Activated CD8-positive, alpha-beta memory T cell treated with anti-CD3 and anti-CD28 coated beads, Interleukin-2, amount 50 U/mL, for 48 hours (primary cell): Measurements from ENCODE around the gene KLHL29.

ENCODE experiments used
- DNase-seq: peaks from one replicate; pipeline ENCODE4 v3.0.0-alpha.2; 2020

KLHL29 gene

GRCh38 chr2:23687713-23688112, 302.7 kb downstream of the KLHL29 start:
- no peak for DNase-seq

- DNase-seq, result no peak
Measured at GRCh38 chr2:23688486-23689130, 303.6 kb downstream of the KLHL29 start.

- no peak for DNase-seq
Measured at GRCh38 chr2:23689131-23689700, 304.2 kb downstream of the KLHL29 start.

- no peak for DNase-seq
Measured at GRCh38 chr2:23689891-23690290, 304.9 kb downstream of the KLHL29 start.

GRCh38 chr2:23690421-23691105, 305.6 kb downstream of the KLHL29 start:
- no peak for DNase-seq

GRCh38 chr2:23691106-23691470, 306.1 kb downstream of the KLHL29 start:
- no peak for DNase-seq

- no peak for DNase-seq
Measured at GRCh38 chr2:23691565-23691964, 306.6 kb downstream of the KLHL29 start.

- DNase-seq, result no peak
Measured at GRCh38 chr2:23692263-23692662, 307.3 kb downstream of the KLHL29 start.

- no peak for DNase-seq
Measured at GRCh38 chr2:23692851-23693605, 308.0 kb downstream of the KLHL29 start.

GRCh38 chr2:23693606-23693951, 308.6 kb downstream of the KLHL29 start:
- no peak for DNase-seq

- no peak for DNase-seq
Measured at GRCh38 chr2:23694058-23695045, 309.4 kb downstream of the KLHL29 start.

GRCh38 chr2:23695214-23695889, 310.4 kb downstream of the KLHL29 start:
- no peak for DNase-seq

GRCh38 chr2:23695890-23696751, 311.1 kb downstream of the KLHL29 start:
- no peak for DNase-seq

- DNase-seq, result no peak
Measured at GRCh38 chr2:23696752-23697045, 311.7 kb downstream of the KLHL29 start.

GRCh38 chr2:23697256-23698075, 312.5 kb downstream of the KLHL29 start:
- DNase-seq, result no peak

GRCh38 chr2:23698116-23698693, 313.2 kb downstream of the KLHL29 start:
- DNase-seq, result no peak

GRCh38 chr2:23698721-23699579, 314.0 kb downstream of the KLHL29 start:
- DNase-seq, result no peak

GRCh38 chr2:23699580-23699925, 314.6 kb downstream of the KLHL29 start:
- no peak for DNase-seq

- DNase-seq, result peak; percentile 13
Measured at GRCh38 chr2:23700627-23701026, 315.6 kb downstream of the KLHL29 start.
